GM21723 (cell line): ENCODE measurements around the gene MMP27.

Experiments used
- ATAC-seq: cut with Tn5 transposase; IDR thresholded peaks from one replicate; pipeline ENCODE4 v1.9.1; 2021; ENCODE audit warnings: mild to moderate bottlenecking, moderate library complexity; ENCODE audit not compliant: unreplicated experiment

Gene MMP27

GRCh38 chr11:102704841-102705240, 728 bp downstream of the MMP27 start:
- no peak for ATAC-seq

- no peak for ATAC-seq
Observed at GRCh38 chr11:102703826-102704493, 1.6 kb downstream of the MMP27 start.

GRCh38 chr11:102695201-102695600, 10.4 kb downstream of the MMP27 start:
- no peak for ATAC-seq

GRCh38 chr11:102685754-102686153, 19.8 kb downstream of the MMP27 start:
- ATAC-seq = no peak

- no peak for ATAC-seq
Observed at GRCh38 chr11:102685338-102685737, 20.2 kb downstream of the MMP27 start.

GRCh38 chr11:102683277-102683676, 22.3 kb downstream of the MMP27 start:
- no peak for ATAC-seq

GRCh38 chr11:102680945-102681344, 24.6 kb downstream of the MMP27 start:
- no peak for ATAC-seq

GRCh38 chr11:102678022-102678421, 27.5 kb downstream of the MMP27 start:
- no peak for ATAC-seq

- ATAC-seq = no peak
Observed at GRCh38 chr11:102676084-102676483, 29.5 kb downstream of the MMP27 start.

GRCh38 chr11:102669664-102670063, 35.9 kb downstream of the MMP27 start:
- ATAC-seq = peak; percentile 49

- peak; percentile 63 for ATAC-seq
Observed at GRCh38 chr11:102666331-102666957, 39.1 kb downstream of the MMP27 start.

- peak; percentile 49 for ATAC-seq
Observed at GRCh38 chr11:102664001-102664752, 41.4 kb downstream of the MMP27 start.

GRCh38 chr11:102662607-102663006, 43.0 kb downstream of the MMP27 start:
- no peak for ATAC-seq

GRCh38 chr11:102661040-102661439, 44.5 kb downstream of the MMP27 start:
- no peak for ATAC-seq

- no peak for ATAC-seq
Observed at GRCh38 chr11:102656528-102656927, 49.0 kb downstream of the MMP27 start.

- no peak for ATAC-seq
Observed at GRCh38 chr11:102655547-102655946, 50.0 kb downstream of the MMP27 start.

- no peak for ATAC-seq
Observed at GRCh38 chr11:102654761-102655160, 50.8 kb downstream of the MMP27 start.

GRCh38 chr11:102653744-102654291, 51.8 kb downstream of the MMP27 start:
- no peak for ATAC-seq

- no peak for ATAC-seq
Observed at GRCh38 chr11:102647430-102647829, 58.1 kb downstream of the MMP27 start.

GRCh38 chr11:102643941-102644340, 61.6 kb downstream of the MMP27 start:
- no peak for ATAC-seq
